ENCODE data around the gene RBM20. TPM values are rescaled to one million over a fixed set of nuclear protein-coding genes. Genes with fewer than 3 reads are reported as not detected.

RBM20 gene
- total and polyA plus RNA-seq, 10 of the 15 experiments (the other 5 are each of a cell fraction or from before 2014, with no cell fraction given): 0.04 to 0.26 (median 0.15) TPM

DNA sequence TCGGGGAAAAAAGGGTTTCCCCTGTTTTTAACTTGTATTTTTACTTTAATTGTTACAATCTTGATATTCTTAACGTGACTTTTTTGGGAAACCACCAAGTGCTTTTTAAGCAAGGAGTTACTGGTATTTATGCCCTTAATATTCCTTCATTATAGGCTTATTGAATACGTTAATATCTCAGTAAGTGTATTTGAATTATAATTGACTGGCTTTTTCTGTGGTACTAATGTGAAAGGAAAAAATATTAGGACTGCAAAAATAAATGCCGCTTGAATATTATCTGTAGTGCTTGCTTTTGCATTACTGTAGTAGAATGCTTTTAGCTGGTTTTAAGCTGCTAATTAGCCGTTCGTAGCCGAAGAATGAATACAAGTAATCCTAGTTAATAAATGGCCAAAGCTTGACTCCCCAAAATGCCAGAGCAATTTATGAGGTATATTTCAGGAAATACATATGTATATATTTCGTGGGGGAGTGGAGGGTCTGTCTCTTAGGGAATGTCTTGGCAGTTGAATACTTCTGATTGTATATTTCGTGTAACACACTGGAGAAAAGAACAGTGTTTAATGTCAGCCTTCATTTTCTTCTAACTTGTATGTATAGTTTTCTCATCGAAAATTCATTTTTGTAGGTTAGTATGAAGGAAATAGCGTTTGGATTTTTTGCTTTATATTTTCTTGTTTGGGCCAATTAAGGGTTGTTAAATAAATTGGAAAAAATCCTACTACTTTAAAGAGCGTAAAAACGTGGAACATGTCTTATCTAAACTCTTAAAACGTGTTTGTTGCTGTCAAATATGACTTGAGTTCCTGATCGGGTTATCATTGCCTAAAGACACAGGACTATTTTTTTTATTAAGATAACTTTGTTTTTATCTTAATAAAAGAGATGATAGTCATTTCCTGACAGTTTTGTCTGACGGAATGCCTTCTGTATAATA lies 229.1 kb downstream of the RBM20 start:
- Histone ChIP-seq H2AFZ (ENCODE audit: control insufficient read depth, low read depth, low read length) (peak overlapping the region; percentile 24; the same call in 1 of the 2 replicates), H3K4me3 (peak overlapping the region; percentile 65)
- in situ Hi-C loops (cut with MboI): no loop called here

More for the DNA sequence above, 229.1 kb downstream of the RBM20 start:
- H3K36me3 ChIP-seq (ENCODE audit: control insufficient read depth in 2 of 2, insufficient read depth in 2 of 2, low read length in 1 of 2): no peaks in the 10 kb centered on the region; a peak in 1 of 4 replicates
- ChIA-PET RAD21 (ENCODE audit: unreplicated experiment) (interaction anchor here (0.6 to 2.3 kb wide), 19 partner anchors 9 to 99 kb away, joined by 3 to 28 read pairs (median 3); partner anchors contain the start of gene BBIP1), POLR2A (interaction anchor here (0.8 to 2.3 kb wide), 10 partner anchors 11 to 69 kb away, joined by 3 to 17 read pairs (median 5); no protein-coding TSS in a partner anchor), SMC1A (ENCODE audit: uncharacterized antibody, unreplicated experiment) (interaction anchor here (1.1 to 2.3 kb wide), 12 partner anchors 8 to 71 kb away, joined by 3 to 19 read pairs (median 7); no protein-coding TSS in a partner anchor), CTCF (interaction anchor here (0.7 to 2.3 kb wide), 10 partner anchors 9 to 127 kb away, joined by 3 to 27 read pairs (median 4); no protein-coding TSS in a partner anchor)
- H3K9me3 ChIP-seq (replicated peaks; ENCODE audit: control insufficient read depth, insufficient read depth, low read length): no peaks in the 10 kb centered on the region
- H3K4me1 ChIP-seq (ENCODE audit: control insufficient read depth, insufficient read depth, low read length): peaks cover 30% of the 10 kb centered on the region
- H3K4me2 ChIP-seq (ENCODE audit: control insufficient read depth, insufficient read depth): peak overlapping the region; percentile 56; the same call in 1 of the 2 replicates
- FAIRE-seq (no peak), ATAC-seq (no peak), DNase-seq (ENCODE audit: low read depth, low spot score) (no peak)
- no peaks in the 10 kb centered on the region for H4K20me1 ChIP-seq (ENCODE audit: control insufficient read depth, insufficient read depth)
- peak overlapping the region; percentile 94 for H3K9ac ChIP-seq (ENCODE audit: control insufficient read depth, insufficient read depth, low read length)
- peaks cover 87% of the 10 kb centered on the region for H3K79me2 ChIP-seq (ENCODE audit: control insufficient read depth, insufficient read depth, low read length)
- intact Hi-C loops (cut with micrococcal nuclease; ENCODE audit: unreplicated experiment): loop anchor here (2.0 to 10.0 kb wide), 4 partner anchors 70 to 368 kb away; no protein-coding TSS in a partner anchor
- H3K27ac ChIP-seq (ENCODE audit: control insufficient read depth, insufficient read depth): peak overlapping the region; percentile 99
- WGBS (ENCODE audit: insufficient coverage, insufficient replicate concordance, low lambda C conversion rate, missing lambda C conversion rate): 4% methylated on average over 16 of the region's 16 CpGs
- TF ChIP-seq ATF2 (IDR thresholded peaks at IDR 0.05; ENCODE audit: low read length): peak; percentile 6; the same call in 1 of the 2 replicates
- TF ChIP-seq SMAD5 (IDR thresholded peaks at IDR 0.05; ENCODE audit: low read depth): peak; percentile 12; the same call in 1 of the 2 replicates
- TF ChIP-seq FOXM1 (IDR thresholded peaks at IDR 0.05; ENCODE audit: low read depth, low read length): 0 out of 2 replicates have a peak, but pooled peaks have one; percentile 9
- no peak for TF ChIP-seq YY1 (IDR thresholded peaks at IDR 0.05; ENCODE audit: low read depth, low read length)
- no peak for TF ChIP-seq HSF1 (IDR thresholded peaks at IDR 0.05; ENCODE audit: low read depth, low read length)
- TF ChIP-seq MLLT1 (IDR thresholded peaks at IDR 0.05): peak; percentile 44; the same call in 1 of the 2 replicates
- no peak for TF ChIP-seq CHD1 (IDR thresholded peaks at IDR 0.05; ENCODE audit: low read depth, low read length)
- no peak for TF ChIP-seq ZNF207 (IDR thresholded peaks at IDR 0.05; ENCODE audit: borderline replicate concordance)
- TF ChIP-seq ZZZ3 (IDR thresholded peaks at IDR 0.05; ENCODE audit: control insufficient read depth, insufficient read length, low read depth): no peak
- H3K27me3 ChIP-seq (replicated peaks in 1 of 2; ENCODE audit: control insufficient read depth in 2 of 2, insufficient read depth in 2 of 2, low read length in 1 of 2): no peaks in the 10 kb centered on the region
- TSS peak; percentile 63 for BruUV-seq (replicated peaks)

All from GM12878 (cell line).